Inferior parietal cortex (tissue), 1 donor: ENCODE data around the gene UNC13D.
"Not testable (repeated sequence)": the region's sequence is repeated elsewhere in the genome, so short reads cannot be mapped to it uniquely, and the experiment has no call there.

Experiments used
- DNase-seq: peaks from one replicate; pipeline ENCODE4 v3.0.0-alpha.2; 2016; ENCODE audit errors: extremely low spot score

UNC13D gene

DNA sequence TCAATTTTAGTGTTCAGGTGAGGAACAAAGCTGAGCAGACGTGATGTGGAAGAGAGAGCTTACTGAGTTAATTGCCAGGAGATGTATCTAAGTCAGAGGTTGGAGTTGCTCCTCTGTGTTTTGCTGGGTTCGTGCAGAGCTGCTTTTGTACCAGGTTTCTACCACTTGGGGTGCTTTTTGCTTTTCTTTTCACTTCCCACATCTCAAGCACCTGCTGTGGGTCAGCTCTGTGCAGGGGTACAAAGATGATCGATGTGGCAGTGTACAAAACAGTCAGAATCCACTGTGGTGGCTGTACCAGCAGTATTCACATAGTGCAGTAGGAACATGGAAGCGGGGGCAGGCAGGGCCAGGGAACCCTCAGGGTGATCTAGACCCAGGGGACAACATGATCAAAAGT is 44.8 kb downstream of the UNC13D start:
- no peak for DNase-seq

DNA sequence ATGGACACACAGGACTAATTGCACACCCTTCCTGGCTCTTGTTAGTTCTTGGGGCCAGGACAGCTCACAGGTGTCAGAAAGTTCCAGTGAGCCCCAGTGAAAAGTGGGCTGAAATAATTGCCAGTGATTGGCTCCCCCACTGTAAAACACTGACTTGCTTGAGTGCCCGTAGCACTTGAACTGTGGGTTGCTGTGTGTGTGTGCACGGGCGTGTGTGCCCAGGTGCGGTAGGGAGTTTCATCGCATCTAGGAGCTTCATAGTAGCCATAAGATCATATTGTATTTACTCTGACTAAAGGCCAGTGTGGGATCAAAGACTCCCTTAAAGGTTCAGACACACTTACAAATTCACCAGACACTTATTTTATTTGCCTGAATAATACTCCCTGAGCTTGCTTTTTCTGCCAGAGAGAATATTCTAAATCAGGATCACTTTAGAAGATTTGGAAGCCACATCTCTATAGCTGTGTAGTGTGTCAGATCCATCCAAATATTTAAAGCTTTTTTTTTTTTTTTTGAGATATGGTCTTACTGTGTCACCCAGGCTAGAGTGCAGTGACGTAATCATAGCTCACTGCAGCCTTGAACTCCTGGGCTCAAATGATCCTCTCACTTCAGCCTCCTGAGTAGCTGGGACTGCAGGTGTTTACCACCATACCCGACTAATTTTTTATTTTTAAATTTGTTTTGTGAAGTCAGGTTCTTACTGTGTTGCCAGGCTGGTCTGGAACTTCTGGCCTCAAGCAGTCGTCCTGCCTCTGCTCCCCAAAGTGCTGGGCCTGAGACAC is 48.2 kb downstream of the UNC13D start:
- no peak for DNase-seq

DNA sequence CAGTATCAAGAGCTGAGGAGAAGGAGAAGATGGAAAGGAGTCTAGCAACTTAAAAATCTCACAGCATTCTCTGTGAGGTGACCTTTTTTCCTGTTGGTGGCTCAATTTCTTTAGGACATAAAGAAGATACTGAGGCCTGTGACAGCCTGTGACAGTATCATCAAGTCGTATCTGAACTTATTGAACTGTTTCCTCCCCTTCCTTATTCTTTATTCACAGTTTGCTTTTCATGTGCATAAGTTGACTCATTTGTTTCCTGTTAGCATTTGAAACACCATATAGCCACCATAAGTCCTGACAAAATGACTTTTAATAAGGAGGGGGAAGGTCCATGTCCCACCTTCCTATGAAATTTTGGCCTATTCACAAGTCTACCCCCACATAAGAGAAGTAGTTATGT is 50.7 kb downstream of the UNC13D start:
- no peak for DNase-seq

GRCh38 chr17:75791254-75791653 is 53.0 kb downstream of the UNC13D start:
- no peak for DNase-seq

GRCh38 chr17:75785016-75785890 is 59.0 kb downstream of the UNC13D start:
- DNase-seq = peak; percentile 86

DNA sequence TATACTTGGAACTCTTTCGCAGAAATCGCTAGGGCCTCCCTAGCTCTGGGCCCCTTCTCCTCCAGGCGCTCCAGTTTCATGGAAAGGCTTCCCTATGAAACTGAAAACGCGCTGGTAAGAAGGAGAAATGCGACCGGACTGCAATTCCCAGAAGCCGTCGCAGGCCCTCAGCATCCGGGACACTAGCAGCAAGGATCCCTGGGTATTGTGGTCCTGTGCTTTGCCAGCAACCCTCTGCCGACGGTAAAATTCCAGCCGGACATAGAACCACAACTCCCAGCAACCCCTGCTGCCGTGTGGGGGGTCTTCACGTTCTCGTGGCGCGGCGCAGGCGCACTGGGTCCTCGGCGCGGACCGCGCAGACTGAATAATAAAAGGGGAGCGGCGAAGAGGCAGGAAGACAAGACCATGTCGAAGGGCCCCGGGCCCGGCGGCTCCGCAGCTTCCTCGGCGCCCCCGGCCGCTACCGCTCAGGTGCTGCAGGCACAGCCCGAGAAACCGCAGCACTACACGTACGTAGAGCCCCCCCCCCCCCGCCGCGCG is 59.7 kb downstream of the UNC13D start, which contains the start of gene UNK:
TSS of gene UNK (plus strand) at position 334 of the 543 bp plus-strand sequence. CDS start at position 409, 75 bp downstream.
- DNase-seq = peak; percentile 99

- DNase-seq = no peak
These were observed 60.3 kb downstream of the UNC13D start for GRCh38 chr17:75783803-75784472.

DNA sequence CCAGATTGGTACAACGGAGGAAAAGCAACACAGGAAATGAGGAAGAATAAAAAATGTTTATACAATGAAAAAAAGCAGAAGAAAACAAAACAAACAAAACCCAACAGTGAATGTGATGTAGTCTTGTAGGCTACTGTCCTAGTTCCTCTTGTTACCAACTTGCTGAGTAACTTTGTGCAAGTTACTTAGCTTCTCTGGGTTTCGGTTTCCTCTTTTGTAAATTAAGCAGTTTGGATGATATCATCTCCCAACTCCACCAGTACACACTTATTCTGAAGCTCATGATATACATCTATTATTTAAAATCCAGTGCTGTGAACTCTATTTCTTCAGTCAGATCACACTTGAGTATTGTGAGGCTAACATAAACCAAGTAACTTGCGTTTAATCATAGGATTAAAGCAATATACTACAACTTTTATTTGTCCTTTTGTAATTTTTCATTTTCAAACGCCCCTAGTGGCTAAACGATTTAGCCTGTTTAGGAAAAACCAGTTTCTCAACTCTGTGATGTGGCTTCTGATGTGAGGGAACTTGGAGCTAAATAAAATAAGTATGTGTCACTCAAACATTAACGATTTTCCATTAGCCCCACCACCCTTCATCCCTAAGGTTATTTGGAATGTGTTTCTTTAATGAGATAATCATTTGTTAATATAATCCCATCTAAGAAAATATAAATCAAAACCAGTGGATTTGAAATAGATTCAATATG is 61.0 kb downstream of the UNC13D start:
- peak; percentile 65 for DNase-seq

DNA sequence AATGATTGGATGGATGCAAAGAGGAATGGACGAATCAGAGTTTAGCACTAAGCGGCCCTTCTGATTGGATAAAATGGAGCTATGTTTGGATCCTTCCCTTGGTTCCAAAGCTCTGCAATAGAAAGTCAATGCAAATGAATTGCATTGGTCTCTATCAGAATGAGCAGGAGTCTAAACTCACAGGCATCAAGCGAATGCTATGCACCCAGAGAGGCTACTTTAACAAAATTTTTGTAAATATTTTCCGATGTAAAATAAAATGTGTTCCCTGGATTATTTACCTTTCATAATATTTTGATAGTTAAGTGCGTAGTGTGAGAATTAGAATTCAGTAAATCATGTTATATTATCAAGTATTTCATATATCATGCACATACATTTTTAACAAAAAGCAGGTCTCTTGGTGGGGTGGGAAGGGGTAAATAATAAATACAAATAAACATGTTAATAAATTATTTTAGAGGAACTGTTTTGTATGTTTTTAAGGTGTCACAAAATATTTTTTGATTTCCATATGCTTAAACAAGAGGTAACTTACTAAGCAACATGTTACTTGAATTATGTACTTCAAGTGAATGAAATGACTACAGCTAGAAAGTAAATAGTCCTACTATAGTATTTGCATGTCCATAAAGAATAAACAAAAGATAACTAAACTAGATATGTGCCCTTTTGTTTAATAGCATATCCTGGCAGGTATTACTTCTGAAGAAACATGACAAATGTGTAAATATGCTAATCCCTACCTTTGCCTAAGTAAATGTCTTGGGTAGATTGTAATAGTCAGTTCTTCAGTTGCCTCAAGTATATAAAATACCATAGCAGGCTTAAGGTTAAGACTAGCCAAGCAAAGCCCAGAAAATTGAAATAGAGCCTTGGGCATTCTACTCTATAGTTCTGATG is 64.0 kb downstream of the UNC13D start:
- DNase-seq = no peak

GRCh38 chr17:75779250-75779986 is 64.8 kb downstream of the UNC13D start:
- peak; percentile 100 for DNase-seq

DNA sequence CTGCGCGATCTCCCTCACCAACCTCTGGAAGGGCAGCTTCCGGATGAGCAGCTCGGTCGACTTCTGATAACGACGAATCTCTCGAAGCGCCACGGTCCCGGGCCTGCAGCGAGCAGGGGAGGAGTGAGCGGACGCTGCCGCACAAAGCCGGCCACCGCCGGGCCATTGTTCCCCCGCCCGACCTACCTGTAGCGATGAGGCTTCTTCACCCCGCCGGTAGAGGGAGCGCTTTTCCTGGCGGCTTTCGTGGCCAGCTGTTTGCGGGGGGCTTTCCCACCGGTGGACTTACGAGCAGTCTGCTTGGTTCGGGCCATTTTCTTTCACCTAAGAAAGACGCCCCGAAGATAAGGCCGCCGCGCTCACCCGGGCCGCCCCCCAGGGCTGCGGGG is 65.3 kb downstream of the UNC13D start:
- no peak for DNase-seq

DNA sequence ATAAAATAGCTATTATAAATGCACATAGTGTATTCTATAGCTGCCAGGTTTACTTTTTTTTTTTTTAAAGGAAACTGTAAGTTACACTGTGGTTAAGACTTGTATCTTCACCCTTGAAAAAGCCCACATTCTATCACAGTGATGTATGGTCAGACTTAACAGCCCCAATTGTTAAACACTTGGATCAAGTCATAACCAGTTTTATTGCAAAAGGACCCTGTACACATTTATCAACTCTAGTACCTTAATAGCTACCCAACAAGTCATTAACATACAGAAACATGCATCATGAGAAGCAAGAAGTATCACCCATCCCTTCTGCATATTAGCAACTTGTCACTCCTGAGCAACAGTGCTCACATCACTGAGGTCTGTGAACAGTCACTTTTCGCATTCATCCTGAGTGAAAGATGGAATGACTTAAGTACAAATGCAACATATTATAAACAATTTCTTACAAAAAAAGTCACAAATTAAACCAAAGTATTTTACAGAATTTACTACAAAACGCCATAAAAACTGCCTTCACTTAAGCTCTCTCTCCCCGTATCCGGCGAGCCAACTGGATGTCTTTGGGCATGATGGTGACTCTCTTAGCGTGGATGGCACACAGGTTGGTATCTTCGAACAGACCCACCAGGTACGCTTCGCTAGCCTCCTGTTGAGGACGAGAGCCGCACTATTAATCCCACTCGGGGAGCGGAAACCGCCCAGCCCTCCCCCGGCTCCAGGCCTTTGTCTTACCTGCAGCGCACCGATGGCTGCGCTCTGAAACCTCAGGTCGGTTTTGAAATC is 65.9 kb downstream of the UNC13D start:
- DNase-seq = not testable (repeated sequence)

GRCh38 chr17:75777296-75777922 is 66.8 kb downstream of the UNC13D start:
- DNase-seq = no peak
